ENCODE measurements around the gene HCAR2.

DNA sequence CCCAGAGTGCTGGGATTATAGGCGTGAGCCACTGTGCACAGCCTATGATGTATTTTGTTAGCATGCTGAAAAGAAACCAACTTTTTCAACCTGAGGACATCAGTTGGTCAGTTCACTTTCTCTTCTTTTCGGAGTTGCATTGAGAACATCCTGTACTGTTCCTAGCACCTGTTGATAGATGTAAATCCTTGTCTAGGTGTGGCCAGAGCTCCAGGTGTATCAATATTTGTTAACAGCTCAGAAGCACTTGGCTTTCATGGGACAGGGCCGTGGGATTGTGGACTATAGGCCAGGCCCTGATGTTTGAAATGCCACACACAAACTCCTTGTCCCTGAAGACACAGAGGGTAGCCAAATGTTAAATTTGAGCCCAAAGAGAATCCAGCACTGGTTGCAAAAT is 14.9 kb downstream of the HCAR2 start:
- no peak for TF ChIP-seq EZH2phosphoT487 (IDR thresholded peaks at IDR 0.05; ENCODE audit: borderline replicate concordance)
- TF ChIP-seq, protein P1, sequence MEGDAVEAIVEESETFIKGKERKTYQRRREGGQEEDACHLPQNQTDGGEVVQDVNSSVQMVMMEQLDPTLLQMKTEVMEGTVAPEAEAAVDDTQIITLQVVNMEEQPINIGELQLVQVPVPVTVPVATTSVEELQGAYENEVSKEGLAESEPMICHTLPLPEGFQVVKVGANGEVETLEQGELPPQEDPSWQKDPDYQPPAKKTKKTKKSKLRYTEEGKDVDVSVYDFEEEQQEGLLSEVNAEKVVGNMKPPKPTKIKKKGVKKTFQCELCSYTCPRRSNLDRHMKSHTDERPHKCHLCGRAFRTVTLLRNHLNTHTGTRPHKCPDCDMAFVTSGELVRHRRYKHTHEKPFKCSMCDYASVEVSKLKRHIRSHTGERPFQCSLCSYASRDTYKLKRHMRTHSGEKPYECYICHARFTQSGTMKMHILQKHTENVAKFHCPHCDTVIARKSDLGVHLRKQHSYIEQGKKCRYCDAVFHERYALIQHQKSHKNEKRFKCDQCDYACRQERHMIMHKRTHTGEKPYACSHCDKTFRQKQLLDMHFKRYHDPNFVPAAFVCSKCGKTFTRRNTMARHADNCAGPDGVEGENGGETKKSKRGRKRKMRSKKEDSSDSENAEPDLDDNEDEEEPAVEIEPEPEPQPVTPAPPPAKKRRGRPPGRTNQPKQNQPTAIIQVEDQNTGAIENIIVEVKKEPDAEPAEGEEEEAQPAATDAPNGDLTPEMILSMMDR (conservative IDR thresholded peaks at IDR 0.05; ENCODE audit: low read length) = no peak

All from Loucy (cell line).